Endothelial cell of umbilical vein (primary cell): ENCODE results near the gene TMEFF1. TPM values are rescaled to one million over a fixed set of nuclear protein-coding genes. Genes with fewer than 3 reads are reported as not detected.

Experiments used
- BruUV-seq: library from RNA; stranded (reverse); fragments of 400-500 nt; replicated peaks from 2 replicates; lab custom pipeline; 2021; lab: Mats Ljungman, UMichigan
- CTCF ChIA-PET: fragments of 300-600, 350-600 bp; sonication (Branson Sonifier 250); formaldehyde crosslinking; loops from one replicate; lab custom pipeline; 2021; ENCODE audit warnings: antibody characterized with exemption, inconsistent platforms; lab: Charles Lee
- POLR2A ChIA-PET: fragments of 300-600, 350-600 bp; sonication (Branson Sonifier 250); formaldehyde crosslinking; loops from one replicate; lab custom pipeline; 2021; ENCODE audit warnings: antibody characterized with exemption, inconsistent platforms; lab: Charles Lee
- DNase-seq: peaks from one replicate; pipeline ENCODE4 v3.0.0-alpha.2; 2011; ENCODE audit warnings: low read depth, low spot score
- FAIRE-seq: peaks from 2 replicates; lab custom pipeline; 2011; peaks lifted over from hg19 to GRCh38; lab: Jason Lieb, UNC
- H2AFZ ChIP-seq: 2 replicates; pipeline ENCODE4 v1.6.0; 2012; ENCODE audit warnings: low read depth, low read length, control low read depth, inconsistent platforms
- H3K27ac ChIP-seq: 2 replicates; pipeline ENCODE4 v1.5.1; 2011; ENCODE audit warnings: low read depth, mild to moderate bottlenecking, control low read depth, low read length, moderate library complexity; ENCODE audit not compliant: insufficient read depth
- H3K27me3 ChIP-seq, 2 experiments: 2 replicates each; pipeline versions ENCODE4 v1.6.0 to v1.6.1; 2011; ENCODE audit warnings: low read length in 2 of 2, mixed read lengths in 1 of 2; ENCODE audit not compliant: control insufficient read depth in 2 of 2, insufficient read depth in 2 of 2
- H3K36me3 ChIP-seq, 2 experiments: 2 replicates in 1 of 2; 3 replicates in 1 of 2; pipeline ENCODE4 v1.5.1; 2011; ENCODE audit warnings: low read length in 2 of 2, mild to moderate bottlenecking in 1 of 2, moderate library complexity in 1 of 2; ENCODE audit not compliant: control insufficient read depth in 2 of 2, insufficient read depth in 2 of 2; ENCODE audit errors: extremely low read depth in 1 of 2
- H3K4me1 ChIP-seq: 3 replicates; pipeline ENCODE4 v1.5.1; 2011; ENCODE audit warnings: mild to moderate bottlenecking, low read length; ENCODE audit not compliant: control insufficient read depth, insufficient read depth; ENCODE audit errors: extremely low read depth
- H3K4me2 ChIP-seq: 2 replicates; pipeline ENCODE4 v1.6.1; 2011; ENCODE audit warnings: low read length, control low read depth, mixed read lengths; ENCODE audit not compliant: insufficient read depth
- H3K4me3 ChIP-seq, 3 experiments: fragments of 200-600 bp in 1 of 3; sonication (generic), shearing (Covaris generic) in 1 of 3; replicated peaks in 1 of 3; 2 replicates each; pipeline ENCODE4 v1.5.1; 2011 to 2016; ENCODE audit warnings: control low read depth in 3 of 3, low read length in 3 of 3, mild to moderate bottlenecking in 2 of 3, inconsistent platforms in 1 of 3, low read depth in 1 of 3, moderate library complexity in 1 of 3; ENCODE audit not compliant: insufficient read depth in 1 of 3
- H3K79me2 ChIP-seq: 2 replicates; pipeline ENCODE4 v1.6.0; 2012; ENCODE audit warnings: low read length, inconsistent platforms; ENCODE audit not compliant: control insufficient read depth, insufficient read depth
- H3K9ac ChIP-seq: replicated peaks from 2 replicates; pipeline ENCODE3; 2011; ENCODE audit warnings: low read length, control low read depth; ENCODE audit not compliant: insufficient read depth; ENCODE audit errors: extremely low read depth
- H3K9me1 ChIP-seq: replicated peaks from 3 replicates; pipeline ENCODE4 v1.6.0; 2011; ENCODE audit warnings: mild to moderate bottlenecking, low read length; ENCODE audit not compliant: control insufficient read depth, insufficient read depth; ENCODE audit errors: extremely low read depth
- H3K9me3 ChIP-seq: replicated peaks from 2 replicates; pipeline ENCODE4 v1.5.1; 2012; ENCODE audit warnings: low read length, inconsistent platforms; ENCODE audit not compliant: control insufficient read depth, insufficient read depth
- H4K20me1 ChIP-seq: replicated peaks from 2 replicates; pipeline ENCODE3; 2011; ENCODE audit warnings: mild to moderate bottlenecking, low read length; ENCODE audit not compliant: control insufficient read depth, insufficient read depth; ENCODE audit errors: extremely low read depth
- EZH2 ChIP-seq: IDR thresholded peaks from 2 replicates; pipeline ENCODE4 v1.6.1; 2012; ENCODE audit warnings: borderline replicate concordance, low read depth, mild to moderate bottlenecking, moderate library complexity, low read length, inconsistent platforms; ENCODE audit not compliant: severe bottlenecking
- GATA2 ChIP-seq: IDR thresholded peaks from 2 replicates; pipeline ENCODE4 v1.7.0; 2011; ENCODE audit warnings: low read depth, mild to moderate bottlenecking, moderate library complexity, mixed read lengths, low read length; ENCODE audit not compliant: insufficient read length, insufficient read depth
- JUN ChIP-seq: IDR thresholded peaks from 2 replicates; pipeline ENCODE4 v1.6.1; 2011; ENCODE audit warnings: borderline replicate concordance, low read depth; ENCODE audit not compliant: insufficient read length, insufficient read depth
- MYC ChIP-seq: IDR thresholded peaks from one replicate; pipeline ENCODE4 v1.6.1; 2011; ENCODE audit warnings: mild to moderate bottlenecking, low read depth, low read length
- POLR2AphosphoS5 ChIP-seq: IDR thresholded peaks from 2 replicates; pipeline ENCODE4 v1.6.1; 2012; ENCODE audit warnings: low read depth, mild to moderate bottlenecking, control low read depth, low read length, moderate library complexity; ENCODE audit not compliant: insufficient read depth
- dilution Hi-C: fragments of 300-500 bp; cut with MboI; formaldehyde crosslinking; loops from one replicate; pipeline ENCODE4 v1.15.0; 2019; ENCODE audit warnings: low sequenced_read_pairs; ENCODE audit not compliant: extremely low pct_ligation_motif_present
- intact Hi-C: fragments of 100-400 bp; cut with micrococcal nuclease; formaldehyde crosslinking; loops from one replicate; pipeline ENCODE4 v1.10.0; 2022
- polyA plus RNA-seq, 4 experiments: library from polyadenylated mRNA; depleted of rRNA in 3 of 4; stranded (reverse) in 3 of 4; unstranded in 1 of 4; fragments of >200 nt; gene quantifications; 2 replicates each; pipeline versions ENCODE4 v1.2.1 to v1.2.3, GENCODE V29; 2011 to 2012; ENCODE audit warnings: missing spikeins in 1 of 4
- total RNA-seq: library from RNA; stranded (reverse); gene quantifications from 2 replicates; pipeline ENCODE4 v1.2.3, GENCODE V29; 2021
- TF ChIP-seq, protein P1 (sequence below): IDR thresholded peaks from 2 replicates; pipeline ENCODE4 v1.6.1; 2011; ENCODE audit not compliant: insufficient read depth, insufficient read length

Gene TMEFF1
- total and polyA plus RNA-seq, 2 donors (not counting 3 experiments of a cell fraction or from before 2014, with no cell fraction given): 3.0 to 14.6 TPM

- H3K27ac ChIP-seq: no peak within 1 kb of the TSS
- H3K9me3 ChIP-seq: no peaks in the 10 kb centered on the region
- H3K27me3 ChIP-seq: no peaks in the 10 kb centered on the region
- no peaks in the 10 kb centered on the region for H4K20me1 ChIP-seq
- POLR2A ChIA-PET: interaction anchor here (0.6 kb wide), 1 partner anchor 1355 kb away, joined by 6 read pairs; no protein-coding TSS in a partner anchor
- BruUV-seq: no TSS peak
- no peak within 1 kb of the TSS for H3K9ac ChIP-seq
- H3K79me2 ChIP-seq: no peaks in the 10 kb centered on the region
- no peaks in the 10 kb centered on the region for H3K9me1 ChIP-seq
- H3K4me3 ChIP-seq: no peak within 1 kb of the TSS
- dilution Hi-C loops: no loop called here
- peak within 1 kb of the TSS; percentile 36 for H3K4me2 ChIP-seq
- FAIRE-seq (no peak), DNase-seq (no peak)
- intact Hi-C loops: no loop called here
- H3K4me1 ChIP-seq: peaks cover 4% of the 10 kb centered on the region
- H2AFZ ChIP-seq: no peak within 1 kb of the TSS
- TF ChIP-seq, protein P1, sequence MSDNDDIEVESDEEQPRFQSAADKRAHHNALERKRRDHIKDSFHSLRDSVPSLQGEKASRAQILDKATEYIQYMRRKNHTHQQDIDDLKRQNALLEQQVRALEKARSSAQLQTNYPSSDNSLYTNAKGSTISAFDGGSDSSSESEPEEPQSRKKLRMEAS: no peak
- TF ChIP-seq EZH2 (no peak), JUN (no peak), MYC (no peak), GATA2 (no peak), POLR2AphosphoS5 (no peak)
- CTCF ChIA-PET: interaction anchor here (0.6 to 1.6 kb wide), 4 partner anchors 9 to 61 kb away, joined by 3 to 4 read pairs (median 3); no protein-coding TSS in a partner anchor
- no peaks in the 10 kb centered on the region for H3K36me3 ChIP-seq
These were observed 105.0 kb downstream of the TMEFF1 start, which contains the start of gene CAVIN4 for GRCh38 chr9:100577776-100578448. TSS of gene CAVIN4 (plus strand) at chr9:100578079. CDS start at chr9:100578144, 65 bp downstream.

DNA sequence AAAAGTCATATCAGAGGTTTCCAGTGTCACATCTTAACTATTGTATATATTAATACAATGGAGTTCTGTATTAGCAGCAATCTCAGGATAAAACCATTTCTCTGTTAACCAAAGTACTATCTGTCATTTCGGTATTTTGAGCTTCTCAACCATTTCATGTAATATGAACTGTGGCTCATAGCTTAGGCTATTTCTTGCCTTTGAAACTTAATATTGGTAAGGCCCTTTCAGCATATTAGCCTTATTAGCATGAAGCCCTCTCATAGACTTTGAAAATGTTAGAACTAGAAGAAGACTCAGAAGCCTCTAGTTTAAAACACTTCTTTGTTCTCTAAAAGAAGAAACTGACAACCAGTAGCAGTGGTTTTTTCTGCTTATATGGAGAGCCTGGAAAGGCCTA, 105.7 kb downstream of the TMEFF1 start:
- FAIRE-seq (no peak), DNase-seq (no peak)
- Histone ChIP-seq H3K27me3 (no peaks in the 10 kb centered on the region), H3K36me3 (no peaks in the 10 kb centered on the region), H3K4me3 (no peak overlapping the region), H3K9ac (no peak overlapping the region), H3K4me1 (peaks cover 4% of the 10 kb centered on the region), H3K9me3 (no peaks in the 10 kb centered on the region), H4K20me1 (no peaks in the 10 kb centered on the region), H3K79me2 (no peaks in the 10 kb centered on the region), H3K4me2 (peak overlapping the region; percentile 36), H3K27ac (no peak overlapping the region), H3K9me1 (no peaks in the 10 kb centered on the region), H2AFZ (no peak overlapping the region)
- CTCF ChIA-PET: interaction anchor here (1.1 to 1.2 kb wide), 2 partner anchors 62 to 254 kb away, joined by 3 read pairs; no protein-coding TSS in a partner anchor
- POLR2A ChIA-PET: no interaction called here
- dilution Hi-C loops (no loop called here), intact Hi-C loops (no loop called here)
- BruUV-seq: no TSS peak
- no peak for TF ChIP-seq EZH2
